Activated naive CD4-positive, alpha-beta T cell treated with anti-CD3 and anti-CD28 coated beads for 36 hours (primary cell): ENCODE measurements around the gene FETUB. TPM values are rescaled to one million over a fixed set of nuclear protein-coding genes. Genes with fewer than 3 reads are reported as not detected.
A peak's percentile ranks its signal among the peaks of the same experiment; 100 is the strongest.
"Not testable (repeated sequence)": the region's sequence is repeated elsewhere in the genome, so short reads cannot be mapped to it uniquely, and the experiment has no call there.

Source experiments
- CTCF ChIA-PET: fragments of 350-600 bp; sonication (Branson Sonifier 250); formaldehyde crosslinking; loops from one replicate; lab custom pipeline; 2021; ENCODE audit warnings: antibody characterized with exemption; lab: Charles Lee
- DNase-seq: peaks from one replicate; pipeline ENCODE4 v3.0.0-alpha.2; 2020
- H3K27ac Mint-ChIP-seq: one replicate; pipeline ENCODE4 v1.8.0; 2021; ENCODE audit warnings: mild to moderate bottlenecking, mixed read lengths
- H3K27me3 Mint-ChIP-seq: one replicate; pipeline ENCODE4 v1.8.0; 2021; ENCODE audit warnings: low read depth, mixed read lengths
- H3K36me3 Mint-ChIP-seq: one replicate; pipeline ENCODE4 v1.8.0; 2021; ENCODE audit warnings: low read depth, mixed read lengths
- H3K4me1 Mint-ChIP-seq: one replicate; pipeline ENCODE4 v1.8.0; 2021; ENCODE audit warnings: low read depth, mixed read lengths
- H3K4me3 Mint-ChIP-seq: one replicate; pipeline ENCODE4 v1.8.0; 2021; ENCODE audit warnings: mild to moderate bottlenecking, moderate library complexity, mixed read lengths
- H3K9me3 Mint-ChIP-seq: one replicate; pipeline ENCODE4 v1.8.0; 2021; ENCODE audit warnings: mixed read lengths
- intact Hi-C: fragments of 100-400 bp; cut with micrococcal nuclease; formaldehyde crosslinking; loops from one replicate; pipeline ENCODE4 v1.15.1; 2023
- total RNA-seq, 2 experiments: library from RNA; stranded (reverse); gene quantifications; one replicate each; pipeline ENCODE4 v1.2.3, GENCODE V29; 2021

Gene FETUB
- total RNA-seq, 2 experiments from 2014 or later, result not detected

DNA sequence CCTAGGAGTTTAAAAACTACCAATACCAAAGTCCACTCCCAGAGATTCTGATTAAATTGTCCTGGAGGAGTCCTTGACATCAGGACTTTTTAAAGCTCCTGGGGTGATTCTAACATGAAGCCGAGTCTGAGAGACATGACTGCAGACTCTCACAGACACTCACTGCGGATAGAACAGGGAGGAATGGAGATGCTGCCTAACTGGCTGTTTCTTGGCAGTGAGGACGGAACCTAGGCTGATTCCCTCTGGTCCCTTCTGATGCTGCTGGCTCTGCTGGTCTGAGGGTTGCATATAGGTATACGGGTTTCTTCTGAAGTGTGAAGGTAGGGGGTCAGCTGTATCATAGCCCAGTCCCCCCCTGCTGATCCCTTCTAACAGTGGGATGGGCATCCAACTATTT lies 24.3 kb downstream of the FETUB start:
- H3K9me3 Mint-ChIP-seq, result no peaks in the 10 kb centered on the region
- no peaks in the 10 kb centered on the region for H3K27me3 Mint-ChIP-seq
- no peaks in the 10 kb centered on the region for H3K36me3 Mint-ChIP-seq
- H3K27ac Mint-ChIP-seq, result no peak overlapping the region
- DNase-seq, result no peak
- no peak overlapping the region for H3K4me3 Mint-ChIP-seq
- intact Hi-C loops, result no loop called here
- peaks cover 9% of the 10 kb centered on the region for H3K4me1 Mint-ChIP-seq
- CTCF ChIA-PET, result no interaction called here

DNA sequence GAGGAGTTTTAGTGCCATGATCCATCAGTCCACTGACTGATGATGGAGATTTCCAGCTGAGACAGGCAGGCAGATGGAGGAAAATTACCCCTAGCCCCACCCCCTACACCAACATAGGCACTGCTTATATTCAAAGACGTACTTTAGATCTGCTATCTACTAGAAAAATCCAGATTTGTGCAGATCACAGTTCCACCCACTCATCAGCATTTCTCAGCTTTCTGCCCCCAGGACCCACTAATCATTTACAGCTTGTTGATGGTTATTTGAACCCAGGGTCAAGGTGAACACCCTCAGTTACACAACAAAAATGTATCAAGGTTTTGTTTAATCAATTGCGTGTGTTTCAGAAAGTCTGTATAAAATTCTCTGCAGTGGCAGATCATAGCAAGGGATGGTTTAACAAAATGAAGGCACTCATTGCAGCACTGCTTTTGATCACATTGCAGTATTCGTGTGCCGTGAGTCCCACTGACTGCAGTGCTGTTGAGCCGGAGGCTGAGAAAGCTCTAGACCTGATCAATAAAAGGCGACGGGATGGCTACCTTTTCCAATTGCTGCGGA lies 25.5 kb downstream of the FETUB start, which contains the start of gene HRG:
Gene HRG, plus strand, starts transcription at position 390 of the 564 bp plus-strand sequence. Its CDS starts 18 bp downstream, at position 408.
- Mint-ChIP-seq H3K4me3 (no peak within 1 kb of the TSS), H3K27ac (no peak within 1 kb of the TSS), H3K9me3 (no peaks in the 10 kb centered on the region), H3K27me3 (no peaks in the 10 kb centered on the region), H3K4me1 (peaks cover 16% of the 10 kb centered on the region), H3K36me3 (no peaks in the 10 kb centered on the region)
- intact Hi-C loops, result no loop called here
- CTCF ChIA-PET, result interaction anchor here (0.9 kb wide), 1 partner anchor 49 kb away, joined by 3 read pairs; no protein-coding TSS in a partner anchor
- no peak for DNase-seq

DNA sequence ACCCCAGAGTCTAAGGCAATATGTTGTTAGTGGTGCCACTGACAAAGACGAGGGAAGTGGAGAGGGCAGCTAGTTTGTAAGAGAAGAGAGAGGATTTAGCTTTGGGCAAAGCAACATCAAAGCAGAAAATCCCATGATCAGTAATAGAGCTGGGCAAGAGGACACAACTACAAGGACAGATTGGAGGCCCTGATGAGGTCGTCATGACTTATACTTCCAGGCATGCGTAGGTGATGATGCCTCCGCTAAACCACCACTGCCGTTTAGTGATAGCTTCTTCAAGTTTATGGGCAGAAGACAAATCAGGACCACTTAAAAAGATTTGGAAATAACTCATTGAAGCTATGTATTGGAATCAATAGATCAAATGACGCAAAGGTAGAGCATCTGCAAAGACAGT lies 28.2 kb downstream of the FETUB start:
- DNase-seq, result no peak
- Mint-ChIP-seq H3K27me3 (peaks cover 3% of the 10 kb centered on the region), H3K27ac (no peak overlapping the region), H3K36me3 (no peaks in the 10 kb centered on the region), H3K4me1 (peaks cover 16% of the 10 kb centered on the region), H3K4me3 (no peak overlapping the region), H3K9me3 (no peaks in the 10 kb centered on the region)
- CTCF ChIA-PET, result no interaction called here
- intact Hi-C loops, result no loop called here

DNA sequence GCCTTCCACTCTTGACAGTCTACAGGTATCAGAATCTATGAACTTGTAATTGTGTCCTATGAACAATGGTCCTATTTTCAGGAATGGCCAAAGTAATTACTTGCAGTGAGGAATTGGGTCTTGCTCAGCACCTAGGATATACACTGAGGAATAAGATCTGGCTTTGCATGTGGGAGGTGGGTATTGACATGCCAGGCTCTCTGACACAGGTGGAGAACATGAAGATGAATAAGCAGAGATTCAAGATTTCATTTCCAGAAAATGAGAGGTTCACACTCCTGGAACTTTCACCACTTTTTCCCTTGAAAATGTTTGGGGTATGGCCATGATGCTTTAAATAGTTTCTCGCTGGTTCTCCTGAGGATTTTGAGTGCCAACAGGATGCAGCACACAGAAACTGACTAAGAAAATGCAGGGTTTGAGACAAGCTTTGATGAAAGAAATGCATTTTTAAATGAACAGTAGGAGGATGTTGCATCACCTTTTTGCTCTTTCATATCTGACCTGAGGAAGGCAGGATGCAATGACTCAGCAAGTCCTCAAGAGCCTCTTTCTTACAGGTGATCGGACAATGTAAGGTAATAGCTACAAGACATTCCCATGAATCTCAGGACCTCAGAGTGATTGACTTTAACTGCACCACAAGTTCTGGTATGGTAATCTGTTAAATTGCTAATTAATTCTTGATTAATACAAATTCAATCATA lies 29.3 kb downstream of the FETUB start:
- Mint-ChIP-seq H3K36me3 (no peaks in the 10 kb centered on the region), H3K9me3 (no peaks in the 10 kb centered on the region), H3K4me1 (peaks cover 16% of the 10 kb centered on the region), H3K27me3 (peaks cover 9% of the 10 kb centered on the region), H3K4me3 (no peak overlapping the region), H3K27ac (peak overlapping the region; percentile 54)
- DNase-seq, result peak; percentile 27
- intact Hi-C loops, result no loop called here
- CTCF ChIA-PET, result no interaction called here

DNA sequence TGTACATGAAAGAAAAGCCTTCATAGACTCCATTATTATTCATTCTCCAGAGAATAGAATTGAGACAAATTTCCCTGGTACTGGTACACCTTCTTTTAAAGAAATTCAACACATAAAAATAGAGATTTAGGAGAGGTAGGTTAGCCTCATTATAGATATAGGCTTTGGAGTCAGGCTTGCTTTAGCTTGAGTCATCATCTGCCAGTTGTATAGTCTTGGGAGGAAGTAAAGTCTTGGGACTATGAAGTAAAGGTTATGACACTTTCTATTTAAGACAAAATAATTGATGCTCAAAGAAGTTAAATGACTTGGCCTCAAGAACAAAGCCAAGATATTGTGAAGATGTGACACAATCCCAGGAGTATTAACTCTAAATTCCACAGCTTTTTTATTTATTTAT lies 30.0 kb downstream of the FETUB start:
- no peaks in the 10 kb centered on the region for H3K36me3 Mint-ChIP-seq
- no peak overlapping the region for H3K4me3 Mint-ChIP-seq
- intact Hi-C loops, result no loop called here
- no peak for DNase-seq
- no peaks in the 10 kb centered on the region for H3K9me3 Mint-ChIP-seq
- H3K27me3 Mint-ChIP-seq, result peaks cover 10% of the 10 kb centered on the region
- peaks cover 16% of the 10 kb centered on the region for H3K4me1 Mint-ChIP-seq
- H3K27ac Mint-ChIP-seq, result no peak overlapping the region
- CTCF ChIA-PET, result no interaction called here

DNA sequence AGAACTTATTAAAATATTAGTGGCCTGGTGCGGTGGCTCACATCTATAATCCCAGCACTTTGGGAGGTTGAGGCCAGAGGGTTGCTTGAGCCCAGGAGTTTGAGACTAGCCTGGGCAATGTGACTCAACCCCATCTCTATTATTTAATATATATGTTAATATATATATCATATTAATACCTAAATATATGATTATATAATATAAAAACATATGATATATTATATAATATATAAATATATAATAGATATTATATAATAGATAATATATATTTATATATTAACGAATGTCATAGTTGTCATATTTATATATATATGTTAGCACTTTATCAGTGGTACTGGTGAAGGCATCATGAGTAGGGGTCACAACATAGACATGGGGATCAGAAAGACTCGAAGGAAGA lies 30.9 kb downstream of the FETUB start:
- DNase-seq, result no peak
- H3K36me3 Mint-ChIP-seq, result no peaks in the 10 kb centered on the region
- H3K27me3 Mint-ChIP-seq, result peaks cover 12% of the 10 kb centered on the region
- intact Hi-C loops, result no loop called here
- H3K4me3 Mint-ChIP-seq, result no peak overlapping the region
- peaks cover 16% of the 10 kb centered on the region for H3K4me1 Mint-ChIP-seq
- H3K9me3 Mint-ChIP-seq, result no peaks in the 10 kb centered on the region
- CTCF ChIA-PET, result no interaction called here
- H3K27ac Mint-ChIP-seq, result no peak overlapping the region

DNA sequence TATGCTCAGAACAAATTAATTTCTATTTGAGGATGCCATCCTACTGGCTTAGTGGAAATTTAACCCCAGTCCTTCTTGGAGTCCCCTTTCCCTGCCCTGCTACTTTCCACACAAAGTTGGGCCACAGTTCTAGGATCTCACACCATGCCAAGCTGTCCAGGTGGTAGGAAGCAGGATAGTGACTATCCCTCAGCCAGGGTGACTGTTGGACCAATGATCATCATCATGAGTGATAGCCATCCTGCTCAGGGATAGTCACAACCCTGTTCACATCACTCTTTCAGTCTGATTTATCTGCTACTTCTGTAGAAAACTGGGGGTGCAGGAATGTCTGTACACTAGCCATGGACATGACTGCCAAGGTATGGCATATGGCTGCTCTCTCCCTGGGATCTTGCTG lies 38.4 kb downstream of the FETUB start:
- H3K36me3 Mint-ChIP-seq, result no peaks in the 10 kb centered on the region
- H3K27me3 Mint-ChIP-seq, result peaks cover 37% of the 10 kb centered on the region
- intact Hi-C loops, result no loop called here
- H3K4me3 Mint-ChIP-seq, result no peak overlapping the region
- H3K9me3 Mint-ChIP-seq, result no peaks in the 10 kb centered on the region
- no peak overlapping the region for H3K27ac Mint-ChIP-seq
- H3K4me1 Mint-ChIP-seq, result no peaks in the 10 kb centered on the region
- DNase-seq, result no peak
- CTCF ChIA-PET, result no interaction called here

DNA sequence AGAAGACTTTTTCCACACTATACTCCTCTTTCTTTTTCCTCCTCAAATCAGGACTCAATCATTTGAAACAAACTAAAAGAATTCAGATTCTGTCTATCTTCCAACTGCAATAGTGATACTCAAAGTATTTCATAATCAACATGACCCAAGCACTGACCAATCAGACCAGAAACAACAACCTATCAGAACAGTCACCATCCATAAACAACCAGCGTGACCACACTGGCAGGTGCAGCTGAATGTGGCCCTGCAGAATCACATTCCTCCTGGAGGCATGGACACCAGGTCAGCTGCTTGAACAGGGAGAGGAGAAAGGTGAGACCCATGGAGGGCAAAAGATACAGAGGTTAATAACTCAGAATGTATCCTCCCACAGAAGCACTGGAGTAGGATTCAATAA lies 39.0 kb downstream of the FETUB start:
- Mint-ChIP-seq H3K27me3 (peaks cover 35% of the 10 kb centered on the region), H3K36me3 (no peaks in the 10 kb centered on the region), H3K9me3 (no peaks in the 10 kb centered on the region), H3K27ac (no peak overlapping the region), H3K4me1 (no peaks in the 10 kb centered on the region), H3K4me3 (no peak overlapping the region)
- intact Hi-C loops, result no loop called here
- CTCF ChIA-PET, result no interaction called here
- DNase-seq, result no peak

DNA sequence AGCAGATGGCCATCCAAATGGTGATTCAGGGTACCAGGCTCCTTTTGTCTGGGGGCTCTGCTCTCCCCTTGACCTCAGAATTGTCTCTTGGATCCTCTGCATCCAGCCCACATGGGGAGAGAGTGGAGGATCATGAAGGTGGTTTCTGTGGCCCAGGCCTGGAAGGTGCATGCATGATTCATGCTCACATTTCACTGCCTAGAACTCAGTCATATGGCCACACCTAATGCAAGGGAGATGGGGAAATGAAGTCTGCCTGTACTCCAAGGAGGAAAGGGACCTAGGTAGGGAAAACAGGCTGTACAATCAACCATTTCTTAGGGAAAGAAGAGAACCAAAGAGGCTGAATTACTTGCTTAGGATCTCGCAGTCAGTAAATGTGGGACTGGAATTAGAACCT lies 40.7 kb downstream of the FETUB start:
- intact Hi-C loops, result no loop called here
- peaks cover 2% of the 10 kb centered on the region for H3K36me3 Mint-ChIP-seq
- no peak overlapping the region for H3K4me3 Mint-ChIP-seq
- CTCF ChIA-PET, result interaction anchor here (0.6 kb wide), 1 partner anchor 803 kb away, joined by 5 read pairs; no protein-coding TSS in a partner anchor
- no peak overlapping the region for H3K27ac Mint-ChIP-seq
- H3K9me3 Mint-ChIP-seq, result peaks cover 13% of the 10 kb centered on the region
- no peaks in the 10 kb centered on the region for H3K4me1 Mint-ChIP-seq
- H3K27me3 Mint-ChIP-seq, result peaks cover 37% of the 10 kb centered on the region
- no peak for DNase-seq

DNA sequence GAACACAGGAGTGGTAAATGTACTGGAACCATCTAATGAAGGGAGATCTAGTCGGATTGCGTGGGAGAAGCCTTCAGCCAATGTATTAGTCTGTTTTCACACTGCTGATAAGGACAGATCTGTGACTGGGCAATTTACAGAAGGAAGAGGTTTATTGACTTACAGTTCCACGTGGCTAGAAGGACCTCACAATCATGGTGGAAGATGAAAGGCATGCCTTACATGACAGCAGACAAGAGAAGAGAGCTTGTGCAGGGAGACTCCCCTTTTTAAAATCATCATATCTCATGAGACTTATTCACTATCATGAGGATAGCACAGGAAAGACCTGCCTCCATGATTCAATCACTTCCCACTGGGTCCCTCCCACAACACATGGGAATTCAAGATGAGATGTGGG lies 42.6 kb downstream of the FETUB start:
- CTCF ChIA-PET, result no interaction called here
- H3K4me1 Mint-ChIP-seq, result no peaks in the 10 kb centered on the region
- intact Hi-C loops, result no loop called here

DNA sequence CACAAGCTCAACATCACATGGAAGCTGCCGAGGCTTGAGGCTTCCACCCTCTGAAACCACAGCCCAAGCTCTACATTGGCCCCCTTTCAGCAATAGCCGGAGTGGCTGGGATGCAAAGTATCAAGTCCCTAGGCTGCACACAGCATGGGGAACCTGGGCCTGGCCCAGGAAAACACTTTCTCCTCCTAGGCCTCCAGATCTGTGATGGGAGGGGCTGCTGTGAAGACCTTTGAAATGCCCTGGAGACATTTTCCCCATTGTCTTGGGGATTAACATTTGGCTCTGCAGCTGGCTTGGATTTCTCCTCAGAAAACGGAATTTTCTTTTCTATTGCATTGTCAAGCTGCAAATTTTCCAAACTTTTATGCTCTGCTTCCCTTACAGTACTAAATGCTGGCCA lies 43.8 kb downstream of the FETUB start:
- H3K27me3 Mint-ChIP-seq, result peaks cover 31% of the 10 kb centered on the region
- H3K9me3 Mint-ChIP-seq, result peaks cover 15% of the 10 kb centered on the region
- peaks cover 2% of the 10 kb centered on the region for H3K36me3 Mint-ChIP-seq
- H3K27ac Mint-ChIP-seq, result no peak overlapping the region
- CTCF ChIA-PET, result no interaction called here
- no peaks in the 10 kb centered on the region for H3K4me1 Mint-ChIP-seq
- no peak overlapping the region for H3K4me3 Mint-ChIP-seq
- no peak for DNase-seq
- intact Hi-C loops, result no loop called here

More for the DNA sequence above, 42.6 kb downstream of the FETUB start:
- Mint-ChIP-seq H3K36me3 (peaks cover 2% of the 10 kb centered on the region), H3K4me3 (no peak overlapping the region), H3K9me3 (peaks cover 15% of the 10 kb centered on the region), H3K27me3 (peaks cover 31% of the 10 kb centered on the region), H3K27ac (no peak overlapping the region)
- DNase-seq, result no peak

DNA sequence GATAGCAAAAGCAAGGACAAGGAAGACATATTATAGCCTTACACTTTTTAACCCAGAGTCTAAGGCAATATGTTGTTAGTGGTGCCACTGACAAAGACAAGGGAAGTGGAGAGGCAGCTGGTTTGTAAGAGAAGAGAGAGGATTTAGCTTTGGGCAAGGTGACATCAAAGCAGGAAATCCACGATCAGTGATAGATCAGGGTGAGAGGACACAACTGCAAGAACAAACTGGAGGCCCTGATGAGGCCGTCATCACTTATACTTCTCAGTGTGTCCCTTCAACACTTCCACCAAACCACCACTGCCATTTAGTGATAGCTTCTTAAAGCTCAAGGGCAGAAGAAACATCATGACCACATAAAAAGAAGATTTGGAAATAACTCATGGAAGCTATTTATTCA lies 46.3 kb downstream of the FETUB start:
- DNase-seq, H3K36me3 Mint-ChIP-seq, H3K4me1 Mint-ChIP-seq, H3K27ac Mint-ChIP-seq, intact Hi-C loops, H3K4me3 Mint-ChIP-seq: not testable (repeated sequence)
- CTCF ChIA-PET, result interaction anchor here (0.7 to 1.3 kb wide), 2 partner anchors 69 to 528 kb away, joined by 3 read pairs; no protein-coding TSS in a partner anchor
- Mint-ChIP-seq H3K9me3 (peaks cover 15% of the 10 kb centered on the region), H3K27me3 (peaks cover 23% of the 10 kb centered on the region)

DNA sequence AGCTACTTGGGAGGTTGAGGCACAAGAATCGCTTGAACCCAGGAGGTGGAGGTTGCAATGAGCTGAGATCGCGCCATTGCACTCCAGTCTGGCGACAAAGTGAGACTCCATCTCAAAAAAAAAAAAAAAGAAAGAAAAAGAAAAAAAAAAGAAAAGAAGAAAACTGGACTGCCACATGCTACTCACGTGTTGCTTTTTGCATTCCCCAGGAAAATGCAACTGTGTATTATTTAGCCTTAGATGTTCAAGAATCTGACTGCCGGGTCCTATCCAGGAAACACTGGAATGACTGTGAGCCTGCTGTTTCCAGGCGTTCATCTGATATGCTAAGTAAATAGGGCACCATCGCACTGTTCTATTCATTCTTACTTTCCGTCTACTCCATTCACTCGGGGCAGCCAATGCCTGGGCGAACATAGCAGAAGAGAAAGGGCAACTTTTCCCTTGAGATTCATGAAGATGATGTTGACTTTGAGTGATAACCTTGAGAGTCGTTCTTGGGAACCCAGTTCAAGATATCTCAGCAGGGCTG lies 47.0 kb downstream of the FETUB start:
- H3K4me1 Mint-ChIP-seq, result no peaks in the 10 kb centered on the region
- H3K27me3 Mint-ChIP-seq, result peaks cover 27% of the 10 kb centered on the region
- peaks cover 2% of the 10 kb centered on the region for H3K36me3 Mint-ChIP-seq
- no peak for DNase-seq
- H3K27ac Mint-ChIP-seq, result no peak overlapping the region
- no peak overlapping the region for H3K4me3 Mint-ChIP-seq
- intact Hi-C loops, result no loop called here
- CTCF ChIA-PET, result interaction anchor here (1.3 kb wide), 1 partner anchor 70 kb away, joined by 3 read pairs; no protein-coding TSS in a partner anchor
- H3K9me3 Mint-ChIP-seq, result peaks cover 15% of the 10 kb centered on the region
